Stimulated activated CD4-positive, alpha-beta T cell treated with anti-CD3 and anti-CD28 coated beads, Interleukin-2, amount 100 ng/mL, for 48 hours (primary cell): ENCODE measurements around the gene AHCY.
A peak's percentile ranks its signal among the peaks of the same experiment; 100 is the strongest.
"Not testable (repeated sequence)": the region's sequence is repeated elsewhere in the genome, so short reads cannot be mapped to it uniquely, and the experiment has no call there.

Source experiments
- DNase-seq, 2 donors: peaks; one replicate each; pipeline ENCODE4 v3.0.0-alpha.2; 2020

AHCY gene

GRCh38 chr20:34322267-34323105 is 19.3 kb upstream of the AHCY start:
- DNase-seq: no peak

- no peak for DNase-seq
These were observed 17.7 kb upstream of the AHCY start for GRCh38 chr20:34320861-34321260.

GRCh38 chr20:34318609-34319443 is 15.7 kb upstream of the AHCY start:
- no peak for DNase-seq

GRCh38 chr20:34316196-34316814 is 13.2 kb upstream of the AHCY start:
- no peak for DNase-seq

GRCh38 chr20:34315236-34315635 is 12.1 kb upstream of the AHCY start:
- DNase-seq: no peak

GRCh38 chr20:34312544-34313217 is 9.5 kb upstream of the AHCY start:
- peak; percentile 83 to 86 for DNase-seq

GRCh38 chr20:34312024-34312460 is 8.9 kb upstream of the AHCY start:
- no peak for DNase-seq

GRCh38 chr20:34311118-34312023 is 8.2 kb upstream of the AHCY start:
- DNase-seq: no peak

GRCh38 chr20:34310481-34311117 is 7.4 kb upstream of the AHCY start:
- DNase-seq: no peak

- DNase-seq: no peak
These were observed 6.5 kb upstream of the AHCY start for GRCh38 chr20:34309691-34310090.

- no peak for DNase-seq
These were observed 2.4 kb upstream of the AHCY start for GRCh38 chr20:34305333-34306230.

- no peak for DNase-seq
These were observed 838 bp downstream of the AHCY start for GRCh38 chr20:34302312-34302722.

- no peak for DNase-seq
These were observed 1.4 kb downstream of the AHCY start for GRCh38 chr20:34301587-34302311.

GRCh38 chr20:34300809-34301586 is 2.2 kb downstream of the AHCY start:
- DNase-seq: no peak

- DNase-seq: no peak
These were observed 2.8 kb downstream of the AHCY start for GRCh38 chr20:34300256-34300806.

GRCh38 chr20:34299556-34300255 is 3.4 kb downstream of the AHCY start:
- no peak for DNase-seq

- not testable (repeated sequence) for DNase-seq
These were observed 4.8 kb downstream of the AHCY start for GRCh38 chr20:34298294-34298784.
